ENCODE measurements around the gene CCN2.

- TF ChIP-seq, protein P1, sequence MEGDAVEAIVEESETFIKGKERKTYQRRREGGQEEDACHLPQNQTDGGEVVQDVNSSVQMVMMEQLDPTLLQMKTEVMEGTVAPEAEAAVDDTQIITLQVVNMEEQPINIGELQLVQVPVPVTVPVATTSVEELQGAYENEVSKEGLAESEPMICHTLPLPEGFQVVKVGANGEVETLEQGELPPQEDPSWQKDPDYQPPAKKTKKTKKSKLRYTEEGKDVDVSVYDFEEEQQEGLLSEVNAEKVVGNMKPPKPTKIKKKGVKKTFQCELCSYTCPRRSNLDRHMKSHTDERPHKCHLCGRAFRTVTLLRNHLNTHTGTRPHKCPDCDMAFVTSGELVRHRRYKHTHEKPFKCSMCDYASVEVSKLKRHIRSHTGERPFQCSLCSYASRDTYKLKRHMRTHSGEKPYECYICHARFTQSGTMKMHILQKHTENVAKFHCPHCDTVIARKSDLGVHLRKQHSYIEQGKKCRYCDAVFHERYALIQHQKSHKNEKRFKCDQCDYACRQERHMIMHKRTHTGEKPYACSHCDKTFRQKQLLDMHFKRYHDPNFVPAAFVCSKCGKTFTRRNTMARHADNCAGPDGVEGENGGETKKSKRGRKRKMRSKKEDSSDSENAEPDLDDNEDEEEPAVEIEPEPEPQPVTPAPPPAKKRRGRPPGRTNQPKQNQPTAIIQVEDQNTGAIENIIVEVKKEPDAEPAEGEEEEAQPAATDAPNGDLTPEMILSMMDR (IDR thresholded peaks at IDR 0.05; ENCODE audit: poor library complexity), result no peak
- TF ChIP-seq EZH2 (IDR thresholded peaks at IDR 0.05; ENCODE audit: borderline replicate concordance) (no peak), EZH2phosphoT487 (IDR thresholded peaks at IDR 0.05; ENCODE audit: low read depth, severe bottlenecking, unreplicated experiment) (no peak)
Observed at GRCh38 chr6:131898718-131899117, 52.5 kb downstream of the CCN2 start.

Measured in hepatocyte (in vitro differentiated cells).